Neural cell (in vitro differentiated cells): ENCODE measurements around the gene PRTFDC1.

ENCODE experiments used
- EP300 ChIP-seq: fragments of 450-650 bp; conservative IDR thresholded peaks from 2 replicates; pipeline ENCODE4 v1.6.1; 2014; ENCODE audit warnings: antibody characterized with exemption, mild to moderate bottlenecking, moderate library complexity; ENCODE audit not compliant: poor library complexity, severe bottlenecking
- EZH2 ChIP-seq: fragments of 200-600, 300-800 bp; shearing (Covaris generic), sonication (generic); IDR thresholded peaks from 2 replicates; pipeline ENCODE4 v1.6.1; 2014; ENCODE audit warnings: antibody characterized with exemption, low read length, borderline replicate concordance, mild to moderate bottlenecking; ENCODE audit not compliant: insufficient read depth, poor library complexity, severe bottlenecking
- MXI1 ChIP-seq: fragments of 450-650 bp; conservative IDR thresholded peaks from 2 replicates; pipeline ENCODE4 v1.6.1; 2014; ENCODE audit warnings: antibody characterized with exemption, mild to moderate bottlenecking; ENCODE audit not compliant: poor library complexity, severe bottlenecking
- POLR2AphosphoS5 ChIP-seq: IDR thresholded peaks from 2 replicates; pipeline ENCODE4 v1.6.1; 2012
- RAD21 ChIP-seq: fragments of 450-650 bp; conservative IDR thresholded peaks from 2 replicates; pipeline ENCODE4 v1.6.1; 2014; ENCODE audit warnings: antibody characterized with exemption, mild to moderate bottlenecking, moderate library complexity
- SMC3 ChIP-seq: fragments of 450-650 bp; conservative IDR thresholded peaks from 2 replicates; pipeline ENCODE4 v1.6.1; 2014; ENCODE audit warnings: antibody characterized with exemption, mild to moderate bottlenecking, moderate library complexity; ENCODE audit not compliant: poor library complexity
- TAF1 ChIP-seq: IDR thresholded peaks from 2 replicates; pipeline ENCODE4 v1.6.1; 2012; ENCODE audit warnings: low read depth
- TF ChIP-seq, protein P1 (sequence below): fragments of 450-650 bp; IDR thresholded peaks from 2 replicates; pipeline ENCODE4 v1.5.1; 2014; ENCODE audit warnings: antibody characterized with exemption, mild to moderate bottlenecking, moderate library complexity; ENCODE audit not compliant: poor library complexity, severe bottlenecking

DNA sequence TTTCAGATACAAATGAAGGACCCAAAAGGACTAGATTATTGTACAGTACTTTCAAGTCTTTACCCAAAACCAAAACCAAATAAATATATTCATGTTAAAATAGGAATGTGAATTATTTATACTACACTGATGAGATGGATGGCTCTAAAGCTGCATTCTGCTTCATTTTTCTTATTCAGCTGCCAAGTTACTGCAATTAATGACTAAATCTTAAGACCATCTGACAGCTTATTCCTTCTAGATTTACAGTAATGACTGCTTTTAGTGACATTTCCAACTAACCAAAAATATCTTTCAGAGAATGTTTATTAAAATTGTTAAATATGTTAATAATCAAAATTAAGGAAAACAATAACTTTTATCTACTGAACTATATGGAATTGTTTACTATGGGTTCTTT lies 42.7 kb upstream of the PRTFDC1 start:
- TF ChIP-seq, protein P1, sequence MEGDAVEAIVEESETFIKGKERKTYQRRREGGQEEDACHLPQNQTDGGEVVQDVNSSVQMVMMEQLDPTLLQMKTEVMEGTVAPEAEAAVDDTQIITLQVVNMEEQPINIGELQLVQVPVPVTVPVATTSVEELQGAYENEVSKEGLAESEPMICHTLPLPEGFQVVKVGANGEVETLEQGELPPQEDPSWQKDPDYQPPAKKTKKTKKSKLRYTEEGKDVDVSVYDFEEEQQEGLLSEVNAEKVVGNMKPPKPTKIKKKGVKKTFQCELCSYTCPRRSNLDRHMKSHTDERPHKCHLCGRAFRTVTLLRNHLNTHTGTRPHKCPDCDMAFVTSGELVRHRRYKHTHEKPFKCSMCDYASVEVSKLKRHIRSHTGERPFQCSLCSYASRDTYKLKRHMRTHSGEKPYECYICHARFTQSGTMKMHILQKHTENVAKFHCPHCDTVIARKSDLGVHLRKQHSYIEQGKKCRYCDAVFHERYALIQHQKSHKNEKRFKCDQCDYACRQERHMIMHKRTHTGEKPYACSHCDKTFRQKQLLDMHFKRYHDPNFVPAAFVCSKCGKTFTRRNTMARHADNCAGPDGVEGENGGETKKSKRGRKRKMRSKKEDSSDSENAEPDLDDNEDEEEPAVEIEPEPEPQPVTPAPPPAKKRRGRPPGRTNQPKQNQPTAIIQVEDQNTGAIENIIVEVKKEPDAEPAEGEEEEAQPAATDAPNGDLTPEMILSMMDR: no peak
- TF ChIP-seq POLR2AphosphoS5 (no peak), EZH2 (no peak), EP300 (no peak), MXI1 (no peak), TAF1 (no peak), SMC3 (no peak), RAD21 (no peak)
